Astrocyte (in vitro differentiated cells and primary cell): ENCODE data around the gene FHL3. TPM values are rescaled to one million over a fixed set of nuclear protein-coding genes. Genes with fewer than 3 reads are reported as not detected.

Experiments
- DNase-seq: peaks from one replicate; pipeline ENCODE4 v3.0.0-alpha.2; 2010; ENCODE audit warnings: low read depth
- FAIRE-seq: peaks from 2 replicates; lab custom pipeline; 2011; peaks lifted over from hg19 to GRCh38; lab: Jason Lieb, UNC
- H2AFZ ChIP-seq: 2 replicates; pipeline ENCODE4 v1.6.0; 2012; ENCODE audit warnings: low read depth, low read length, inconsistent platforms
- H3K27ac ChIP-seq: 2 replicates; pipeline ENCODE4 v1.5.1; 2011; ENCODE audit warnings: low read depth, low read length, inconsistent platforms
- H3K27me3 ChIP-seq: 2 replicates; pipeline ENCODE4 v1.6.0; 2011; ENCODE audit warnings: low read length, inconsistent platforms; ENCODE audit not compliant: insufficient read depth
- H3K36me3 ChIP-seq: 2 replicates; pipeline ENCODE4 v1.5.1; 2011; ENCODE audit warnings: low read length, inconsistent platforms; ENCODE audit not compliant: insufficient read depth
- H3K4me1 ChIP-seq: 2 replicates; pipeline ENCODE4 v1.5.1; 2011; ENCODE audit warnings: low read length, inconsistent platforms; ENCODE audit not compliant: insufficient read depth
- H3K4me2 ChIP-seq: 2 replicates; pipeline ENCODE4 v1.6.0; 2012; ENCODE audit warnings: low read length, inconsistent platforms
- H3K4me3 ChIP-seq: 2 replicates; pipeline ENCODE4 v1.5.1; 2011; ENCODE audit warnings: low read depth, mild to moderate bottlenecking, low read length, inconsistent platforms; ENCODE audit not compliant: insufficient read depth
- H3K79me2 ChIP-seq: 2 replicates; pipeline ENCODE4 v1.6.0; 2012; ENCODE audit warnings: mild to moderate bottlenecking, low read length, inconsistent platforms; ENCODE audit not compliant: insufficient read depth
- H3K9ac ChIP-seq: 2 replicates; pipeline ENCODE4 v1.6.0; 2012; ENCODE audit warnings: mild to moderate bottlenecking, low read length, inconsistent platforms
- H3K9me3 ChIP-seq: 2 replicates; pipeline ENCODE4 v1.5.1; 2012; ENCODE audit warnings: low read depth, mild to moderate bottlenecking, low read length, inconsistent platforms; ENCODE audit not compliant: insufficient read depth
- H4K20me1 ChIP-seq: 2 replicates; pipeline ENCODE4 v1.6.0; 2012; ENCODE audit warnings: low read length, inconsistent platforms; ENCODE audit not compliant: insufficient read depth
- H3K27ac Mint-ChIP-seq: one replicate; pipeline ENCODE4 v1.8.0; 2021; ENCODE audit warnings: mild to moderate bottlenecking, mixed read lengths; ENCODE audit not compliant: unreplicated experiment
- H3K27me3 Mint-ChIP-seq: one replicate; pipeline ENCODE4 v1.8.0; 2021; ENCODE audit warnings: low read depth, mixed read lengths; ENCODE audit not compliant: unreplicated experiment
- H3K36me3 Mint-ChIP-seq: one replicate; pipeline ENCODE4 v1.8.0; 2021; ENCODE audit warnings: low read depth, mixed read lengths; ENCODE audit not compliant: unreplicated experiment
- H3K4me1 Mint-ChIP-seq: one replicate; pipeline ENCODE4 v1.8.0; 2021; ENCODE audit warnings: low read depth, mixed read lengths; ENCODE audit not compliant: unreplicated experiment
- H3K4me3 Mint-ChIP-seq: one replicate; pipeline ENCODE4 v1.8.0; 2021; ENCODE audit warnings: mild to moderate bottlenecking, moderate library complexity, mixed read lengths; ENCODE audit not compliant: unreplicated experiment
- H3K9me3 Mint-ChIP-seq: one replicate; pipeline ENCODE4 v1.8.0; 2021; ENCODE audit warnings: mild to moderate bottlenecking, mixed read lengths; ENCODE audit not compliant: unreplicated experiment
- EZH2 ChIP-seq: IDR thresholded peaks from 2 replicates; pipeline ENCODE4 v1.6.1; 2012; ENCODE audit warnings: mild to moderate bottlenecking, low read length, inconsistent platforms; ENCODE audit not compliant: insufficient read depth
- total RNA-seq: library from RNA; stranded (reverse); gene quantifications from 2 replicates; pipeline ENCODE4 v1.2.1, GENCODE V29; 2021
- TF ChIP-seq, protein P1 (sequence below): IDR thresholded peaks from 2 replicates; pipeline ENCODE4 v1.5.1; 2011; ENCODE audit warnings: low read depth, mild to moderate bottlenecking, inconsistent platforms, low read length, moderate library complexity; ENCODE audit not compliant: insufficient read depth

Gene FHL3
- total RNA-seq, 1 donor from 2014 or later = 107 TPM

DNA sequence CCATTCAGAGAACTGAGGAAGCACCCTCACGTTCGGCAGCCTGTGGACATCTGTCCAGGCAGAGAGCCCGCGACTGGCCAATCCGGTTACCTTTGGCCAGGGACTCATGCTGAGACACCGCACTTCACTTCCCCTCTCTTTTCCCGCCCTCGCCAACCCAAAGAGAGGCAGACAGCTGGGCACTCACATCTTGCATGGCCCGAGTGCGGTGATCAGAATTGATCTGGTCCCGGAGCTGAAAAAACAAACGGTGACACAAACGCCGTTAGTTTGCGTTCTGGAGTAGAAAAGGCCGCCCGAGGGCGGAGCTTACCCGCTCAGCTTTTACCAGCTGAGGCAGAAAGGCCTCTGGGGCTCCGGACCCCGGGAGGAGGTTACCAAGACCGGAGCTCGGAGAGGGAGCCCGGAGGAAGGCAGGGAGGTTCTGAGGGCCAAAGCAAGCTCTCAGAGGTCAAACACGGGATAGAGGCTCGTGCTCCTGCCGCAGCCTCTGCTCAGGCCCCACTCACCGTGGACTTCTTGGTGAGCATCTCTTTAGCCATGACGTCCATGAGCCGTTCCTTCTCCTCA is 15.9 kb downstream of the FHL3 start:
- Mint-ChIP-seq H3K27me3 (no peaks in the 10 kb centered on the region), H3K27ac (peak overlapping the region; percentile 91), H3K4me1 (peaks cover 5% of the 10 kb centered on the region), H3K4me3 (peak overlapping the region; percentile 92), H3K36me3 (peaks cover 7% of the 10 kb centered on the region), H3K9me3 (no peaks in the 10 kb centered on the region)
- peaks cover 32% of the 10 kb centered on the region for H4K20me1 ChIP-seq
- H3K36me3 ChIP-seq = peaks cover 22% of the 10 kb centered on the region
- peak overlapping the region; percentile 68 for H3K27ac ChIP-seq
- no peak for FAIRE-seq
- peaks cover 2% of the 10 kb centered on the region for H3K4me1 ChIP-seq
- no peak for TF ChIP-seq EZH2
- TF ChIP-seq, protein P1, sequence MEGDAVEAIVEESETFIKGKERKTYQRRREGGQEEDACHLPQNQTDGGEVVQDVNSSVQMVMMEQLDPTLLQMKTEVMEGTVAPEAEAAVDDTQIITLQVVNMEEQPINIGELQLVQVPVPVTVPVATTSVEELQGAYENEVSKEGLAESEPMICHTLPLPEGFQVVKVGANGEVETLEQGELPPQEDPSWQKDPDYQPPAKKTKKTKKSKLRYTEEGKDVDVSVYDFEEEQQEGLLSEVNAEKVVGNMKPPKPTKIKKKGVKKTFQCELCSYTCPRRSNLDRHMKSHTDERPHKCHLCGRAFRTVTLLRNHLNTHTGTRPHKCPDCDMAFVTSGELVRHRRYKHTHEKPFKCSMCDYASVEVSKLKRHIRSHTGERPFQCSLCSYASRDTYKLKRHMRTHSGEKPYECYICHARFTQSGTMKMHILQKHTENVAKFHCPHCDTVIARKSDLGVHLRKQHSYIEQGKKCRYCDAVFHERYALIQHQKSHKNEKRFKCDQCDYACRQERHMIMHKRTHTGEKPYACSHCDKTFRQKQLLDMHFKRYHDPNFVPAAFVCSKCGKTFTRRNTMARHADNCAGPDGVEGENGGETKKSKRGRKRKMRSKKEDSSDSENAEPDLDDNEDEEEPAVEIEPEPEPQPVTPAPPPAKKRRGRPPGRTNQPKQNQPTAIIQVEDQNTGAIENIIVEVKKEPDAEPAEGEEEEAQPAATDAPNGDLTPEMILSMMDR = no peak
- H3K4me3 ChIP-seq = peak overlapping the region; percentile 98
- DNase-seq = peak; percentile 32
- peak overlapping the region; percentile 61 for H2AFZ ChIP-seq
- H3K79me2 ChIP-seq = peaks cover 30% of the 10 kb centered on the region
- peak overlapping the region; percentile 98 for H3K4me2 ChIP-seq
- H3K9me3 ChIP-seq = no peaks in the 10 kb centered on the region
- peak overlapping the region; percentile 92 for H3K9ac ChIP-seq
- H3K27me3 ChIP-seq = no peaks in the 10 kb centered on the region

DNA sequence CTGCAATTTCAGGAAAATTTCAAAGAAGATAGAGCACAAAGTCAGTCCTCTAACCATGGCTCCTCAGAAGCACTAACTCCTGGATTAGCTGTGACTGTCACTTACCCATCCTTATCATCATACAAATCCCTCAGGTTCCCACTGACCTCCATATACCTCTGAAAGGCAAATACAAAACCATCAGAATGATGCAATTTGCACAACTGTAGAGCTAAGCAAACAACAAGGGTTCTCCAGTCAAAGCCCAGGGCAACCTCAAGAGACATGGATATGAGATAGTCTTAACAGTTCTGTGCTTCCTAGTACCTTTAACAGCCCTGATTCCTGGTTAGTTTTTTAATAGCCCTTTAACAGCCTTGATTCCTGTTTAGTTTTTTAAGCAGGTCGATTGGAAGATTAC is 17.6 kb downstream of the FHL3 start:
- DNase-seq (no peak), FAIRE-seq (no peak)
- Histone ChIP-seq H3K4me1 (peaks cover 2% of the 10 kb centered on the region), H3K36me3 (peaks cover 33% of the 10 kb centered on the region), H4K20me1 (peaks cover 32% of the 10 kb centered on the region), H3K4me3 (no peak overlapping the region), H3K9ac (peak overlapping the region; percentile 0), H2AFZ (no peak overlapping the region), H3K9me3 (no peaks in the 10 kb centered on the region), H3K4me2 (peak overlapping the region; percentile 98), H3K79me2 (peaks cover 30% of the 10 kb centered on the region), H3K27ac (no peak overlapping the region), H3K27me3 (no peaks in the 10 kb centered on the region)
- Mint-ChIP-seq H3K4me3 (no peak overlapping the region), H3K9me3 (no peaks in the 10 kb centered on the region), H3K27me3 (no peaks in the 10 kb centered on the region), H3K4me1 (peaks cover 5% of the 10 kb centered on the region), H3K36me3 (peaks cover 10% of the 10 kb centered on the region), H3K27ac (no peak overlapping the region)
- TF ChIP-seq, protein P1 = no peak
- no peak for TF ChIP-seq EZH2

DNA sequence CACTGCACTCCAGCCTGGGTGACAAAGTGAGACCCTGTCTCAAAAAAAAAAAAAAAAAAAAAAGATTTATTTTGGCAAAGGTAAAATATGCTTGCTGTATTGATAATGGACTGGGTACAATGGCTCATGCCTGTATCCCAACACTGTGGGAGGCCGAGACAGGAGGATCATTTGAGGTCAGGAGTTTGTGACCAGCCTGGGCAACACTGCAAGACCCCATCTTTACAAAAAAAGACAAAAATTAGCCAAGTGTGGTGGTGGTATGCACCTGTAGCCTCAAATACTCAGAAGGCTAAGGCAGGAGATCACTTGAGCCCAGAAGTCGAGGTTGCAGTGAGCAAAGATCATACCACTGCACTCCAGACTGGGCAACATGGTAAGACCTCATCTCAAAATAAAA is 21.8 kb downstream of the FHL3 start:
- no peak overlapping the region for H2AFZ ChIP-seq
- H3K27me3 ChIP-seq = no peaks in the 10 kb centered on the region
- H3K4me3 ChIP-seq = no peak overlapping the region
- no peak for TF ChIP-seq EZH2
- TF ChIP-seq, protein P1 = no peak
- DNase-seq = no peak
- H3K27ac Mint-ChIP-seq = no peak overlapping the region
- no peak overlapping the region for H3K4me3 Mint-ChIP-seq
- H3K4me2 ChIP-seq = no peak overlapping the region
- H3K9ac ChIP-seq = no peak overlapping the region
- H3K27me3 Mint-ChIP-seq = no peaks in the 10 kb centered on the region
- no peaks in the 10 kb centered on the region for H3K9me3 ChIP-seq
- H3K27ac ChIP-seq = no peak overlapping the region
- peaks cover 20% of the 10 kb centered on the region for H4K20me1 ChIP-seq
- peaks cover 2% of the 10 kb centered on the region for H3K4me1 Mint-ChIP-seq
- peaks cover 67% of the 10 kb centered on the region for H3K36me3 ChIP-seq
- no peaks in the 10 kb centered on the region for H3K9me3 Mint-ChIP-seq
- no peaks in the 10 kb centered on the region for H3K4me1 ChIP-seq
- no peak for FAIRE-seq
- peaks cover 16% of the 10 kb centered on the region for H3K79me2 ChIP-seq
- H3K36me3 Mint-ChIP-seq = peaks cover 21% of the 10 kb centered on the region
